DND-41 (cell line): ENCODE data around the gene TMEM132D.

Experiments
- ATAC-seq: fragments of 200-7000 bp; cut with Tn5 transposase; 3 replicates; pipeline ENCODE4 v1.9.1; 2021; ENCODE audit warnings: low read depth; ENCODE audit not compliant: insufficient read depth
- DNase-seq: peaks from one replicate; pipeline ENCODE4 v3.0.0-alpha.2; 2020
- H2AFZ ChIP-seq: 2 replicates; pipeline ENCODE4 v1.6.0; 2012; ENCODE audit warnings: low read depth, low read length
- H3K27ac ChIP-seq: 2 replicates; pipeline ENCODE4 v1.5.1; 2012; ENCODE audit warnings: low read length, inconsistent platforms
- H3K27me3 ChIP-seq: fragments of 200-600 bp; sonication (generic); 2 replicates; pipeline ENCODE4 v1.6.0; 2012; ENCODE audit warnings: low read length, mild to moderate bottlenecking, inconsistent platforms; ENCODE audit not compliant: insufficient read depth, poor library complexity
- H3K36me3 ChIP-seq: 2 replicates; pipeline ENCODE4 v1.5.1; 2012; ENCODE audit warnings: low read length, inconsistent platforms; ENCODE audit not compliant: insufficient read depth
- H3K4me1 ChIP-seq: 2 replicates; pipeline ENCODE4 v1.5.1; 2012; ENCODE audit warnings: mild to moderate bottlenecking, low read length; ENCODE audit not compliant: insufficient read depth
- H3K4me2 ChIP-seq: 2 replicates; pipeline ENCODE4 v1.6.0; 2012; ENCODE audit warnings: mild to moderate bottlenecking, moderate library complexity, low read length, inconsistent platforms; ENCODE audit not compliant: insufficient read depth
- H3K4me3 ChIP-seq, 2 experiments: fragments of 200-600 bp in 1 of 2; shearing (Covaris generic) in 1 of 2; 2 replicates each; pipeline ENCODE4 v1.5.1; 2012 to 2016; ENCODE audit warnings: inconsistent platforms in 2 of 2, low read length in 2 of 2, mild to moderate bottlenecking in 2 of 2, low read depth in 1 of 2, moderate library complexity in 1 of 2
- H3K79me2 ChIP-seq: 2 replicates; pipeline ENCODE4 v1.6.0; 2012; ENCODE audit warnings: low read length, inconsistent platforms; ENCODE audit not compliant: insufficient read depth
- H3K9ac ChIP-seq: 2 replicates; pipeline ENCODE4 v1.6.0; 2012; ENCODE audit warnings: low read depth, mild to moderate bottlenecking, inconsistent platforms, low read length, moderate library complexity
- H3K9me3 ChIP-seq: 2 replicates; pipeline ENCODE4 v1.5.1; 2012; ENCODE audit warnings: low read length, moderate library complexity, mild to moderate bottlenecking, inconsistent platforms; ENCODE audit not compliant: insufficient read depth, severe bottlenecking
- H4K20me1 ChIP-seq: 2 replicates; pipeline ENCODE4 v1.6.0; 2012; ENCODE audit warnings: low read length; ENCODE audit not compliant: insufficient read depth
- EZH2 ChIP-seq: IDR thresholded peaks from 3 replicates; pipeline ENCODE4 v1.6.1; 2012; ENCODE audit warnings: borderline replicate concordance, low read depth, mild to moderate bottlenecking, moderate library complexity, low read length, inconsistent platforms; ENCODE audit not compliant: severe bottlenecking
- TF ChIP-seq, protein P1 (sequence below): IDR thresholded peaks from 2 replicates; pipeline ENCODE4 v1.5.1; 2012; ENCODE audit warnings: borderline replicate concordance, low read length, moderate library complexity, mild to moderate bottlenecking; ENCODE audit not compliant: poor library complexity, severe bottlenecking; ENCODE audit errors: extremely low read depth

TMEM132D gene

DNA sequence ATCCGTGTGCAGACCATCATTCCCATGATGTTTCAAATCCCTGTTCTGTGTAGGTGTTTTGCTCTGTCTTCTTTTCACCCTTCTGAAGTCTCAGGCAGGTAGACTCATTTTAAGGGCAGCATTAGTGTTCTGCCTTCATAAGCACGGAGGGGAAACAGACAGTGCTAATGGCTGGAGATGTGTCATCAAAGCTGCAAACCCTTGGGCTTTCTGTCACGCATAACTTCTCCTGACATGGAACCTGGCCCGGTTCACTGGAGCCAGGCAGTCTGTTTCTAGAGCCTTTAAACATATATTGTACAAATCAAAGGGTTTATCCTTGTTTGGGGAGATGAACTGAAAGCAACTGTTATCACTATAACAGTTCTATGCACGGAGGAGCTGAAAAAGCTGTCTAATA, 141.4 kb downstream of the TMEM132D start:
- TF ChIP-seq, protein P1, sequence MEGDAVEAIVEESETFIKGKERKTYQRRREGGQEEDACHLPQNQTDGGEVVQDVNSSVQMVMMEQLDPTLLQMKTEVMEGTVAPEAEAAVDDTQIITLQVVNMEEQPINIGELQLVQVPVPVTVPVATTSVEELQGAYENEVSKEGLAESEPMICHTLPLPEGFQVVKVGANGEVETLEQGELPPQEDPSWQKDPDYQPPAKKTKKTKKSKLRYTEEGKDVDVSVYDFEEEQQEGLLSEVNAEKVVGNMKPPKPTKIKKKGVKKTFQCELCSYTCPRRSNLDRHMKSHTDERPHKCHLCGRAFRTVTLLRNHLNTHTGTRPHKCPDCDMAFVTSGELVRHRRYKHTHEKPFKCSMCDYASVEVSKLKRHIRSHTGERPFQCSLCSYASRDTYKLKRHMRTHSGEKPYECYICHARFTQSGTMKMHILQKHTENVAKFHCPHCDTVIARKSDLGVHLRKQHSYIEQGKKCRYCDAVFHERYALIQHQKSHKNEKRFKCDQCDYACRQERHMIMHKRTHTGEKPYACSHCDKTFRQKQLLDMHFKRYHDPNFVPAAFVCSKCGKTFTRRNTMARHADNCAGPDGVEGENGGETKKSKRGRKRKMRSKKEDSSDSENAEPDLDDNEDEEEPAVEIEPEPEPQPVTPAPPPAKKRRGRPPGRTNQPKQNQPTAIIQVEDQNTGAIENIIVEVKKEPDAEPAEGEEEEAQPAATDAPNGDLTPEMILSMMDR = no peak
- no peak for TF ChIP-seq EZH2
- ATAC-seq = no peak

DNA sequence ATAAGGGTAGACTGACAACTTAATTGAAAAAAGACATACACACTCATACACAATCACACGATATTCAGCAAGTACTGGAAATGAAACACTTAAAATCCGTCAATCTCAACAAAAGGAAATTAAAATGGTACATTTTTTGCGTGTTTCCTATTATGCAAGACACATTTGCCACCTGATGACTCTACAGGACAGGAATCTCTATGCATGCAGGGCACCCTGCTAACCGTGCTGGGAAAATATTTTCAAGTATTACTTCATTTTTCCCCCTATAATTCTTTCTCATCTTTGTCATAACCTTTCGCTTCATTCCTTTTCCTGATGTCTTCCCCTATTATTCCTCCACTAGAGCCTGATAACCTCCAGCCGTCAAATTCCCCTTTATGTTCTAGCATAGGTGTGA, 150.2 kb downstream of the TMEM132D start:
- H3K36me3 ChIP-seq = no peaks in the 10 kb centered on the region
- no peaks in the 10 kb centered on the region for H3K9me3 ChIP-seq
- no peaks in the 10 kb centered on the region for H3K4me1 ChIP-seq
- H3K27ac ChIP-seq = no peak overlapping the region
- no peak for TF ChIP-seq EZH2
- TF ChIP-seq, protein P1 = no peak
- no peak for DNase-seq
- no peaks in the 10 kb centered on the region for H3K79me2 ChIP-seq
- H3K27me3 ChIP-seq = no peaks in the 10 kb centered on the region
- H3K9ac ChIP-seq = no peak overlapping the region
- no peak overlapping the region for H2AFZ ChIP-seq
- H3K4me3 ChIP-seq = no peak overlapping the region
- no peaks in the 10 kb centered on the region for H4K20me1 ChIP-seq
- H3K4me2 ChIP-seq = no peak overlapping the region
- ATAC-seq = no peak

More for the DNA sequence above, 141.4 kb downstream of the TMEM132D start:
- H3K4me3 ChIP-seq = no peak overlapping the region
- H4K20me1 ChIP-seq = no peaks in the 10 kb centered on the region
- H3K4me2 ChIP-seq = no peak overlapping the region
- no peaks in the 10 kb centered on the region for H3K79me2 ChIP-seq
- H2AFZ ChIP-seq = no peak overlapping the region
- no peaks in the 10 kb centered on the region for H3K27me3 ChIP-seq
- no peak overlapping the region for H3K27ac ChIP-seq
- no peaks in the 10 kb centered on the region for H3K4me1 ChIP-seq
- DNase-seq = no peak
- H3K9ac ChIP-seq = no peak overlapping the region
- H3K9me3 ChIP-seq = peaks cover 9% of the 10 kb centered on the region
- H3K36me3 ChIP-seq = no peaks in the 10 kb centered on the region

DNA sequence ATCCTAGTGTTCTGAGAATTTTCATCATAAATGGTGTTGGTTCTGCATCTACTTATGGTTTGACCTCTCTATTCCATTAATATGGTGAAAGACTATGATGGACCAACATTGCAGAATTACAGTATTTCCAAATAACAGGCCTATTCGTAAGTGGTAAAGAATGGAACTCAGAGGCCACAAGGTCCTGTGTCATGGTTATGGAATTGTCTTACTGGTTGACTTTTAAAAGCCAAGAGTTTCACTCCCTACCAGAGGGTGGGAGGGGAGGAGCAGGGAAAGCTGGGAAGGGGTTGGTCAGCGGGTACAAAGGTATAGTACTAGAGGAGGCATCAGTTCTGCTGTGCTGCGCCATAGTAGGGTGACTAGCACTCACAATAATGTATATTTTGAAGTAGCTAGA, 153.4 kb downstream of the TMEM132D start:
- ATAC-seq (no peak), DNase-seq (no peak)
- H3K4me3 ChIP-seq = no peak overlapping the region
- H4K20me1 ChIP-seq = no peaks in the 10 kb centered on the region
- H3K79me2 ChIP-seq = no peaks in the 10 kb centered on the region
- no peaks in the 10 kb centered on the region for H3K27me3 ChIP-seq
- H3K4me1 ChIP-seq = no peaks in the 10 kb centered on the region
- no peaks in the 10 kb centered on the region for H3K9me3 ChIP-seq
- H3K4me2 ChIP-seq = no peak overlapping the region
- no peaks in the 10 kb centered on the region for H3K36me3 ChIP-seq
- no peak overlapping the region for H3K9ac ChIP-seq
- H3K27ac ChIP-seq = no peak overlapping the region
- TF ChIP-seq, protein P1 = no peak
- TF ChIP-seq EZH2 = no peak
- H2AFZ ChIP-seq = no peak overlapping the region

DNA sequence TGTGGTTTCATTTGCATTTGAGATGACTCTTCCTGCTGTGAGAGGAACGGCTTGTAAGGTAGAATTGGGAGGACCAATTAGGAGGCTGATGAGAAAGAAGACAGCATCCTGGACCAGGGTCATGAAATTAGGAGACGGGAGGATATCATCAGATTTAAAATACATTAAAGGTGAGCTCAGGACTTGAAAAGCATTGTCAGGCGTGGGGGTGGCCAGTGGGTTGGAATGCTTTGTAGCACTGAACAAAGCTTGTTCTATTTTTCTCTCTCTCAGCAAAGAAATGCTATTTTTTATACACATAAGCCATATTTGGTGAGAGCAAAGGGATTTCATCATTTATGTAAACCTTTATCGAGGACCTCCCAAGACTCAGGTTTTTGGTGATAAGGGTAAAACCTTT, 157.5 kb downstream of the TMEM132D start:
- no peaks in the 10 kb centered on the region for H3K4me1 ChIP-seq
- H3K4me2 ChIP-seq = no peak overlapping the region
- no peaks in the 10 kb centered on the region for H4K20me1 ChIP-seq
- H3K27ac ChIP-seq = no peak overlapping the region
- H3K79me2 ChIP-seq = no peaks in the 10 kb centered on the region
- no peaks in the 10 kb centered on the region for H3K27me3 ChIP-seq
- DNase-seq (no peak), ATAC-seq (no peak)
- no peak overlapping the region for H3K9ac ChIP-seq
- no peaks in the 10 kb centered on the region for H3K36me3 ChIP-seq
- no peak overlapping the region for H3K4me3 ChIP-seq
- H3K9me3 ChIP-seq = peaks cover 11% of the 10 kb centered on the region
- H2AFZ ChIP-seq = no peak overlapping the region
- TF ChIP-seq EZH2 = no peak
